B cell (primary cell): Measurements from ENCODE around the gene NCOA1.

Experiments
- EZH2 ChIP-seq: IDR thresholded peaks from 2 replicates; pipeline ENCODE4 v1.6.1; 2012; ENCODE audit warnings: borderline replicate concordance, low read depth, mild to moderate bottlenecking, moderate library complexity, low read length; ENCODE audit not compliant: insufficient read depth, poor library complexity, severe bottlenecking
- TF ChIP-seq, protein P1 (sequence below): fragments of 200-600 bp; IDR thresholded peaks from one replicate; pipeline ENCODE4 v1.8.0; 2022; ENCODE audit warnings: antibody characterized with exemption, mild to moderate bottlenecking

DNA sequence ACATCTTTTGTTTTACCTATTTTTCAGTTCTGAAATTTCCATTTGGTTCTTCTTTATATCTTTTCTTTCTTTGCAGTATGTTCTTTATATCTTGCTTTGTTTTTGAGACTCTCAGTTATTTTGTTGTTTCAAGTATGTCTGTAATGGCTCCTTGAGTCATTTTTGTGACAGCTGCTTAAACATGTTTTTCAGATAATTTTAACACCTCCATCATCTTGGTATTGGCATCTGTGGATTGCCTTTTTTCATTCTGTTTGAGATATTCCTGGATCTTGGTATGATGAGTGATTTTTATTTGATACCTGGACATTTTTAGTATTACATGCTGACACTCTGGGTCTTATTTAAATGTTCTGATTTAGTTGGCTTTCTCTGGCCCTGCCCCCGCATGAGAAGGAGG, 89.5 kb downstream of the NCOA1 start:
- TF ChIP-seq, protein P1, sequence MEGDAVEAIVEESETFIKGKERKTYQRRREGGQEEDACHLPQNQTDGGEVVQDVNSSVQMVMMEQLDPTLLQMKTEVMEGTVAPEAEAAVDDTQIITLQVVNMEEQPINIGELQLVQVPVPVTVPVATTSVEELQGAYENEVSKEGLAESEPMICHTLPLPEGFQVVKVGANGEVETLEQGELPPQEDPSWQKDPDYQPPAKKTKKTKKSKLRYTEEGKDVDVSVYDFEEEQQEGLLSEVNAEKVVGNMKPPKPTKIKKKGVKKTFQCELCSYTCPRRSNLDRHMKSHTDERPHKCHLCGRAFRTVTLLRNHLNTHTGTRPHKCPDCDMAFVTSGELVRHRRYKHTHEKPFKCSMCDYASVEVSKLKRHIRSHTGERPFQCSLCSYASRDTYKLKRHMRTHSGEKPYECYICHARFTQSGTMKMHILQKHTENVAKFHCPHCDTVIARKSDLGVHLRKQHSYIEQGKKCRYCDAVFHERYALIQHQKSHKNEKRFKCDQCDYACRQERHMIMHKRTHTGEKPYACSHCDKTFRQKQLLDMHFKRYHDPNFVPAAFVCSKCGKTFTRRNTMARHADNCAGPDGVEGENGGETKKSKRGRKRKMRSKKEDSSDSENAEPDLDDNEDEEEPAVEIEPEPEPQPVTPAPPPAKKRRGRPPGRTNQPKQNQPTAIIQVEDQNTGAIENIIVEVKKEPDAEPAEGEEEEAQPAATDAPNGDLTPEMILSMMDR: no peak
- no peak for TF ChIP-seq EZH2
